Eye (tissue), 1 donor: ENCODE results near the gene IL22RA1.

Source experiments
- DNase-seq: peaks from one replicate; pipeline ENCODE4 v3.0.0-alpha.2; 2015

Gene IL22RA1

GRCh38 chr1:24069817-24070216, 73.1 kb downstream of the IL22RA1 start:
- no peak for DNase-seq
